22Rv1 (cell line): ENCODE measurements around the gene DDX41.

Experiments
- ZFX ChIP-seq: fragments of 450-650 bp; IDR thresholded peaks from 2 replicates; pipeline ENCODE4 v1.6.1; 2017; ENCODE audit warnings: antibody characterized with exemption, borderline replicate concordance
- TF ChIP-seq, protein P1 (sequence below): fragments of 450-650 bp; IDR thresholded peaks from 2 replicates; pipeline ENCODE4 v1.5.1; 2017; ENCODE audit warnings: mild to moderate bottlenecking

DNA sequence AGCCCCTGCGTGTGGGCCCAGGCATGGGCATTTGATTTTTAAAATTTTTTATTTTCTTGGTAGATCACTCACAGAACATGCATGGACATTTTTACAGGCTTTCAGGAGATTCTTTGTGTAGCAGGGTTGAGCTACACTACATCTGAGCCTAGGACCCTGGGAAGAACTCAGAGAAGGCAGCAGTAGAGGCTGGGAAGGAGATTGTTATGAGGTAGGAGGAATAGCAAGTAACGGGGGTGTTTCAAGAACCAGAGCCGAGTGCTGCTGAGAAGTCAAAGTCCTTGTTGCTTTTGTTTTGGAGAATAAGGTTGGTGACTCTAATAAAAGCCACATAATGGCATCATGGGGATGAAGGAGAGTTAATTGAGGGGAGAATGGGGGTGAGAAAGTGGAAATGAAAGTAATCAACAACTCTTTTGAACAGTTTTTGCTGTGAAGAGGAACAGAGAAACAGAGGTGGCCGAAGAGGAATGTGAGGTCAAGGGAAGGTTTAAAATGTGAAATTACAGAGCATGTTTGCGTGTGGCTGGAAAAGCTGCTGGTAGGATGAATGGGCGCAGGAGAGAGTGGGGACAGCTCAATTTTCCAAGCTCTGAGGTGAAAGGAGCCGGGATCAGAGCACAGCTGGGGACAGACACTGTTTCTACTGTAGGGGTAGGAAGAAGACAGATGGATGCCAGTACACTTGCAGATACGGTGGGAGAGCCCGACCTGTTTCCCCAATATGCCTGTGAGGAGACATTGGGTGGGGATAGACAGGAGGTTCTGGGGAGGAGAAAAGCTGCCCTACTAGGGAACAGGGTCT, 14.7 kb downstream of the DDX41 start:
- TF ChIP-seq, protein P1, sequence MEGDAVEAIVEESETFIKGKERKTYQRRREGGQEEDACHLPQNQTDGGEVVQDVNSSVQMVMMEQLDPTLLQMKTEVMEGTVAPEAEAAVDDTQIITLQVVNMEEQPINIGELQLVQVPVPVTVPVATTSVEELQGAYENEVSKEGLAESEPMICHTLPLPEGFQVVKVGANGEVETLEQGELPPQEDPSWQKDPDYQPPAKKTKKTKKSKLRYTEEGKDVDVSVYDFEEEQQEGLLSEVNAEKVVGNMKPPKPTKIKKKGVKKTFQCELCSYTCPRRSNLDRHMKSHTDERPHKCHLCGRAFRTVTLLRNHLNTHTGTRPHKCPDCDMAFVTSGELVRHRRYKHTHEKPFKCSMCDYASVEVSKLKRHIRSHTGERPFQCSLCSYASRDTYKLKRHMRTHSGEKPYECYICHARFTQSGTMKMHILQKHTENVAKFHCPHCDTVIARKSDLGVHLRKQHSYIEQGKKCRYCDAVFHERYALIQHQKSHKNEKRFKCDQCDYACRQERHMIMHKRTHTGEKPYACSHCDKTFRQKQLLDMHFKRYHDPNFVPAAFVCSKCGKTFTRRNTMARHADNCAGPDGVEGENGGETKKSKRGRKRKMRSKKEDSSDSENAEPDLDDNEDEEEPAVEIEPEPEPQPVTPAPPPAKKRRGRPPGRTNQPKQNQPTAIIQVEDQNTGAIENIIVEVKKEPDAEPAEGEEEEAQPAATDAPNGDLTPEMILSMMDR, result no peak
- TF ChIP-seq ZFX, result no peak
